Right renal cortex interstitium (tissue), 3 donors: ENCODE results near the gene SOCS6. TPM values are rescaled to one million over a fixed set of nuclear protein-coding genes. Genes with fewer than 3 reads are reported as not detected.
"Not testable (repeated sequence)": the region's sequence is repeated elsewhere in the genome, so short reads cannot be mapped to it uniquely, and the experiment has no call there.

Experiments used
- DNase-seq, 3 donors: peaks; one replicate each; pipeline ENCODE4 v3.0.0-alpha.2; 2013; ENCODE audit warnings: low read depth in 3 of 3, low spot score in 2 of 3
- polyA plus RNA-seq, 3 donors: library from polyadenylated mRNA; unstranded; fragments of 120-200 nt; gene quantifications; one replicate each; pipeline ENCODE4 v1.2.1, GENCODE V29; 2013; ENCODE audit not compliant: insufficient read length in 3 of 3

Gene SOCS6
- polyA plus RNA-seq = 10 to 100 TPM; 32.5 to 33.4 (median 33.0) TPM

GRCh38 chr18:70288851-70289328 lies at the start of gene SOCS6:
Gene SOCS6, plus strand, starts transcription at chr18:70289045. Its CDS starts 35,624 bp downstream, at chr18:70324669.
- DNase-seq = peak in 2 of 3 donors; percentile 56 to 57

GRCh38 chr18:70243131-70243929 lies 45.5 kb upstream of the SOCS6 start:
- no peak for DNase-seq

GRCh38 chr18:70246061-70246466 lies 42.8 kb upstream of the SOCS6 start:
- no peak for DNase-seq

- no peak for DNase-seq
Observed at GRCh38 chr18:70249118-70249517, 39.7 kb upstream of the SOCS6 start.

GRCh38 chr18:70249861-70250260 lies 39.0 kb upstream of the SOCS6 start:
- DNase-seq = not testable (repeated sequence)

GRCh38 chr18:70250781-70251180 lies 38.1 kb upstream of the SOCS6 start:
- no peak for DNase-seq

GRCh38 chr18:70256184-70256583 lies 32.7 kb upstream of the SOCS6 start:
- no peak for DNase-seq

GRCh38 chr18:70256994-70257393 lies 31.9 kb upstream of the SOCS6 start:
- no peak for DNase-seq

GRCh38 chr18:70258243-70258642 lies 30.6 kb upstream of the SOCS6 start:
- no peak for DNase-seq

GRCh38 chr18:70260683-70261082 lies 28.2 kb upstream of the SOCS6 start:
- DNase-seq = no peak

- DNase-seq = no peak
Observed at GRCh38 chr18:70261141-70261788, 27.6 kb upstream of the SOCS6 start.

GRCh38 chr18:70263336-70263735 lies 25.5 kb upstream of the SOCS6 start:
- no peak for DNase-seq

GRCh38 chr18:70271742-70272141 lies 17.1 kb upstream of the SOCS6 start:
- no peak for DNase-seq

GRCh38 chr18:70273021-70273420 lies 15.8 kb upstream of the SOCS6 start:
- no peak for DNase-seq

- DNase-seq = no peak
Observed at GRCh38 chr18:70276416-70277191, 12.2 kb upstream of the SOCS6 start.

GRCh38 chr18:70279470-70279869 lies 9.4 kb upstream of the SOCS6 start:
- no peak for DNase-seq

- DNase-seq = no peak
Observed at GRCh38 chr18:70280007-70280925, 8.6 kb upstream of the SOCS6 start.

- no peak for DNase-seq
Observed at GRCh38 chr18:70284976-70285620, 3.7 kb upstream of the SOCS6 start.

- DNase-seq = no peak
Observed at GRCh38 chr18:70287731-70288130, 1.1 kb upstream of the SOCS6 start.
